ENCODE data around the gene CFP.
"Not testable (repeated sequence)": the region's sequence is repeated elsewhere in the genome, so short reads cannot be mapped to it uniquely, and the experiment has no call there.

The CFP gene

DNA sequence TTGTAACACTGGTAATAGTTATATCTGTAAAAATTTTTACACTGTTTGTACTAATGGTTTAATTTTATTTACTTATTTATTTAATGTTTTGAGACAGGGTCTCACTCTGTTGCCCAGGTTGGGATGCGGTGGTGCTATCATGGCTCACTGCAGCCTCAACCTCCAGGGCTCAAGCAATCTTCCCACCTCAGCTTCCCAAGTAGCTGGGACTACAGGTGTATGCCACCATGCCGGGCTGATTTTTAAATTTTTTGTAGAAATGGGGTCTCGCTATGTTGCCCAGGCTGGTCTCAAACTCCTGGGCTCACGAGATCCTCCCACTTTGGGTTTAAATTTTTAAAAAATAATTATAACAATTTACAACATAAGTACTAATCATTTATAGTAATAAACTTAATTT is 26.6 kb downstream of the CFP start:
- not testable (repeated sequence) for ATAC-seq

DNA sequence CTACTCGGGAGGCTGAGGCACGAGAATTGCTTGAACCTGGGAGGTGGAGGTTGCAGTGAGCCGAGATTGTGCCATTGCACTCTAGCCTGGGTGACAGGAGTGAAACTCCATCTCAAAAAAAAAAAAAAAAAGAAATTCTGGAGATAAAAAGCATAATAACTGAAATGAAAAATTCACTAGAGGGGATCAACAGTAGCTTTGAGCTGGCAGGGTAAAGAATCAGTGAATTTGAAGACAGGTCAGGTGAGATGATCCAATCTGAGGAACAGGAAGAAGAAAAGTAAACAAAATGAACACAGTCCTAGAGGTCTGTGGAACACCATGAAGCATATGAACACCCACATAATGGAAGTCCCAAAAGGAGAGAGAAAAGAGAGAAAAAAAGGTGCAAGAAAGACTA is 32.5 kb downstream of the CFP start:
- no peak for ATAC-seq

DNA sequence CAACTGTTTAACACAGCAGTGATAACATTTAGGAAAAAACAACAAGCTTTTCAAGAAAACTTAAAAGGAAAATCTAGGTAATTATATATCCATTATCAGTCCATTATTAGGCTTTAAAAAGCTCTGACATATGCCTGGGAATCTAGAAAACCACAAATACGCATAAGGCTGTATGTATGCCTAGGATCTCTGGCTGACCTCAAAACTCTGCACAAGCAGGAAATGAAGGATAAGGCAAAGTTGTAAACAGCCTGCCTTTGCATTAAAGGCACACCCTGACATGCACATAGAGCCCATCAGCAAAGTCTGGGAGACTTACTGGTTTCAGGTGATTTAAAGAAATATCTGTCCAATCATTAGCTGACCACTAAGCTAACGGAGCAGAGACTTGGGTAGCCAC is 33.5 kb downstream of the CFP start:
- no peak for ATAC-seq

DNA sequence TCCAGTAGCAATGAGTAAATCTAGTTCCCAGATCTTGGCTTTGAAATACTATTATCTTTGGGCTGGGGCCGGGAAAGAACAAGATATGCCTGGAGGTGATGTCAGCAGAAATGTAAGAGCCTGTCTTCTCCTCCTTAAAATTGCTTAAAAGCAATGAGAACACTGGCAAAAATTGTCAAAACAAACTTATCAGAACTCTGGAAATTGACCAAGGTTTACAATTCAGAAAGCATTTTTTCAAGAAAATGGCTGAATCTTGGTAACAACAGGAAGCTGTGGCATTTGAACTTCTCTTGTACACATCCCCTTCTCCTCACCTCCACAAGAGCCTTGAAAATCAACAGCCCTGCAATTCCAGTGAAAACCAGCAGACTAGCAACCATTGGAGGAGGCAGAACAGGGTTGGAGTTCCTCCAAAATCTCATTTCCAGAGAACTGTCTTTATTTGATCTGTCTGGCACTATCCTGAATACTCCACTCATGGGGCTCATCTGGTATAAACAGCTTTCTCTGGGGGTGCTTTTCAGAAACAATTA is 33.9 kb downstream of the CFP start:
- no peak for ATAC-seq

DNA sequence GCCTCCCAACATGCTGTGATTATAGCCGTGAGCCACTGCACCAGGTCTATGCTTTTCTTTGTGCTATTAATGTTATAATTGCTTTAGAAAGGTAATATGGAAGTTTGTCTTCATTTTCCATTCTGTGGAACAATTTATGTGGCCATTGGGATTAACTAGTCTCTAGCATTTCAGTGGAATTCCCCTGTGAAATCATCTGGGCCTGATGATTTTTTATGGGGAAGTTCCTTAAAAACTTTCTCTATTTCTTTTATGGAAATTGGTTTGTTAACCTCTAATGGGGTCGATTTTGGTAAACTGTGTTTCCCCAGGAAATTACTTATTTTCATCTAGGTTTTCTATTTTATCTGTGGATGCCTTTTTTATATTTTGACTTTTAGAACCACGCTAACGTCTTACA is 36.2 kb downstream of the CFP start:
- ATAC-seq, result no peak

DNA sequence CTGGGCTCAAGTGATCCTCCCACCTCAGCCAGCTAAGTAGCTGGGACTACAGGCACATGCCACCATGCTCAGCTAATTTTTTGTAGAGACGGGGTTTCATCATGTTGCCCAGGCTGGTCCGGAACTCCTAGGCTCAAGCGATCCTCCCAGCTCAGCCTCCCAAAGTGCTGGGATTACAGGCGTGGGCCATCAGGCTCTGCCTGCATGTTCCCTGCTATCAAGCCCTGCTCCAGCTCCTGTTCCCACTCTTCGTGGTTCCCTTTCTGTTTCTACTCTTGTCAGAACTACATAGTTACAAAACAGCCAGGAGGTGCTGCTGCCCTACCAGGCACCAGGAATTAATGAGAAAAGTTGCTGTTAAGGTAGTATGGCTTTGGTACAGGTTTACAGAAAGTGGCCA is 38.7 kb downstream of the CFP start:
- no peak for ATAC-seq

DNA sequence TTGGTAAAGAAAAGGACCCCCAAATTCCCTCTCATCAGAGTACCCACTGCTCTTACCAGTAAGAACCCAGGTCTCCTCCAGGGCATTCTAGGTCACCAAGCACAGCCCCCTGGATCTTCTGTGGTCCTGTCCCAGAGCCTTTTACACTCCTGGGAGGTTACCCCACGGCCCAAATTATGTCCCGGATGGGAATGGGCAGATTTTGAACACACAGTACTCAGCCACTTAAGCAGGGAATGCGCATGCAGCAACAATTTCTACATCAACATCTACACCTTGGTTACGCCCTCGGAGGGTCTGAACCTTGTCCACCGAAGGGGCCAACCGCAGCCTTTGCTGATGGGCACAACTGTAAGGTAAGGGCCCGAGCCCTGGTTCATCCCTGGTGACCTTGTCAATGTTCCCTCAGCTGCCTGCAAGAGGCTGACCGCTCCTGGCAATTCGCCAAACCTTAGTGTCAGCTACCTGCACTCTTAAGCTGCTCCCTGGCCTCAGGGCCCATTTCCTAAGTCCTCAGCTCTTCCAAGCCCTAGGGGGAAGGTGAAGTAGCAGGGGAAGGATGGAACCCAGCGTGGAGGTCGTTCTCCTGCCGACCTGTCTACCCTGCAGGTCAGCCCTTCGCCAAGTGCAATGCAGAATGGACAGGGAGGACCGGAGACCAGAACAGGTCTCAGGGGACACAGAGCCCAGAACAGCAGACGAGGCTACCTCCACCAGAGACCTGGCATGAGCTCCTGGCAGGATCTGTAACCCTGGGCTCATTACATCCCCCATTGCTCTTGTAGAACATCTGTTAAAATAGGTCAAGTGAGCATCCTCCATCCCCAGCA is 41.6 kb downstream of the CFP start:
- ATAC-seq, result no peak

DNA sequence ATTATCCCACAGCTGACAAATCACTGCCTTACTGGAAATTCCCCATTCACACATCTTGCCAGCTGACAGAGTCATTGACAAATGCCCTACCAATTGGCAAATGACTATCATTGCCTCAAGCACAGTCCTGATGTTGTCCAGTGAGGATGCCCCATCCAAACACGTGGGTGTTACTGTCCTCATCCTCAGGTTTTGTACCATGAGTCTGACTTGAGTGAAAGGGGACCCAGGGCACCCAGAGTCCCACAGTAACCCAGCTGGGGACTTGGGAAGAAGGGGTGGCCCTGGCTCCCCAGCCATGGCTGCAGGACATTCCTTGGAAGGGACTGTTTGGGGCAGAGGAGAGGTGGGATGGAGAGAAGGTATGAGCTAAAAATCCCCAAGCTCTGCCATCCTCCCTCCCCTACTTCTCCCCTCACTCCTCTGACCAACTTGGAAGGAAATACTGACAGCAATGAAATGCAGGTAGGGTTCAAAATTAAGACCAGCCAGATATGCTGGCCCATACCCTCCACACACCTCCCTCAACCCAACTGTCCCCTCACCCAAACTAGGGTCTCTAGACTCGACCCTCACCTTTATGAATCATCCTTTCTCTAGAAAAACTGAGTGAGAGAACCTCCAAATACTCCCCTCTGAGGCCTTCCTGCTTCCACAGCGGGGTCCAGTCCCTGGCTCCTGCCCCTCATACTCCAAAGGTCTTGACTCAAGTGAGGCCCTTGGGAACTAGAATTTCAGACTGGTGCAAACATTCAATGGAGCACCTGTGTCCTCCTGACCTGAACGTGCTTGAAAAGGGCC is 42.4 kb downstream of the CFP start:
- no peak for ATAC-seq

DNA sequence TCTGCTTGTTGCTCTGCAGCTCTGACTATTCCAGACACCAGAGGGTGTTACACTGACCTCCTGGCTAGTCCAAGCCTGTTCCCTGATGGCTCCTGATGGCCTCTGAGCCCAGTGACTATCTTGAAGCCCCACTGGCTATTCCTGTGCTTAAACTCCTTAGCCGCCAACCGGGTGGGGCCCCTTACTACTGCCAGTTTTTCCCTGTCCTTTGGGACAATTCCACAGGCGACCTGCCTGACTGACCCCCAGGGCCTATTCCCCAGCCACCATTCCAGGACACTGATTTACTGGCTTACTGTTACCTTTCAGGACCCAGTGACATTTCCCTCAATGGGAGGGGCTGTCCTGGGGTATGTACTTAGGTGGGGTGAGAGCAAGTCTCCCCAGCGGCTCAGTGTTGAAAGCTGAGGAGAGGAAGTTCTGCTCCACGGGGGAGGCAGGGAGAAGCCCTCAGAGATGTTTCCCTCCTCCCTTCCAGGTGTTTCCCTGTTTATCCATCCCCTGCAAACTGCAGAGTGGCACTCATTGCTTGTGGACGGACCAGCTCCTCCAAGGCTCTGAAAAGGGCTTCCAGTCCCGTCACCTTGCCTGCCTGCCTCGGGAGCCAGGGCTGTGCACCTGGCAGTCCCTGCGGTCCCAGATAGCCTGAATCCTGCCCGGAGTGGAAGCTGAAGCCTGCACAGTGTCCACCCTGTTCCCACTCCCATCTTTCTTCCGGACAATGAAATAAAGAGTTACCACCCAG is 43.5 kb downstream of the CFP start:
- ATAC-seq, result no peak

DNA sequence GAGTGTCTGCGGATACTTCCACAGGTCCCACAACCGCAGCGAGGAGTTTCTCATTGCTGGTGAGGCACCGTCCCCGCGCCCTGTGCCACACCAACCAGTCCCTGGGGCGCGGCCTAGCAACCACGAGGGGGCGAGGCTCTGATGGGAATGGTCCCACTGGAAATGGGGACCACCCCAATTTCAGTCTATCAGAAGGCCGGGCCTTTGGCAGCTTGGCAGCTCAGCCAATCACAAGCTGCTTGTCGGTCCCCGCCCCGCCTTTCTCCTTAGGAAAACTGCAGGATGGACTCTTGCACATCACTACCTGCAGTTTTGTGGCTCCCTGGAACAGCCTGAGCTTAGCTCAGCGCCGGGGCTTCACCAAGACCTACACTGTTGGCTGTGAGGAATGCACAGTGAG is 44.5 kb downstream of the CFP start:
- ATAC-seq, result no peak

DNA sequence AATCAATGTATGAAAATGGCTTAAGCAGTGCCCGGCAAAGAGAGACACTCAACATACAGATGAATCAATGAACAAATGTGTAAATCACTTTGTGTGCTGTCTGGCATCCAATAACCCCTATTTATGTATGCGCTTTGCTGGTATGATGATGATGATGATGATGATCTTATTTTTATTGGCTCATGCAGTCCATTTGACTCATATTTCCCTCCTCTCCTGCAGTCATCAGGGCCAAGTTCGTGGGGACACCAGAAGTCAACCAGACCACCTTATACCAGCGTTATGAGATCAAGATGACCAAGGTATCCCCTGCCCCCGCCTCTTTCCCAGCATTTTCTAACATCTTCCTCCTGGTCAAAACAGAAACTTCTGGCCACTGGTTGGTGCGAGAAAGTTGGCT is 45.0 kb downstream of the CFP start:
- no peak for ATAC-seq

DNA sequence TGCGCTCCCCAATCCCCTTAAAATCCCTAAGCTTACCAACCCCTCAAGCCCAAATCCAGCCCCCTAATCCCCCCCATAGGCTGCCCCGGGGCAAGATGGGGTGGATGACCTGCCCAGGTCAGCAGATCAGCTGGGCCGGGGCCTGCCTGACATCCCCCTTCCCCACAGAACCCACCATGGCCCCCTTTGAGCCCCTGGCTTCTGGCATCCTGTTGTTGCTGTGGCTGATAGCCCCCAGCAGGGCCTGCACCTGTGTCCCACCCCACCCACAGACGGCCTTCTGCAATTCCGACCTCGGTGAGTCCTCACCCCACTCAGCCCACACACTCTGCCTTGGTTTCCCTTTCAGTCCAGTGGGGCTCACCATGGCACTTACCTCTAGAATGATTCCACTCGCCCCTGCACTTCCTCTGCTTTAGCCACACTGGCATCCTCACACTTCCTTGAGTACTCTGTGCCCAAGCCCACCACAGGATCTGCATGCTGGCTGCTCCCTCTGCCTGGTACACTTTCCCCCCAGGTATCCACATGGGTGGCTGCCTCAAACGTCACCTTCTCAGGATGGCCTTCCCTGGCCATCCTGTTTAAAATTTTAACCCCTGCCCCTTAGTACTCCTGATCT is 46.4 kb downstream of the CFP start:
- ATAC-seq, result no peak

DNA sequence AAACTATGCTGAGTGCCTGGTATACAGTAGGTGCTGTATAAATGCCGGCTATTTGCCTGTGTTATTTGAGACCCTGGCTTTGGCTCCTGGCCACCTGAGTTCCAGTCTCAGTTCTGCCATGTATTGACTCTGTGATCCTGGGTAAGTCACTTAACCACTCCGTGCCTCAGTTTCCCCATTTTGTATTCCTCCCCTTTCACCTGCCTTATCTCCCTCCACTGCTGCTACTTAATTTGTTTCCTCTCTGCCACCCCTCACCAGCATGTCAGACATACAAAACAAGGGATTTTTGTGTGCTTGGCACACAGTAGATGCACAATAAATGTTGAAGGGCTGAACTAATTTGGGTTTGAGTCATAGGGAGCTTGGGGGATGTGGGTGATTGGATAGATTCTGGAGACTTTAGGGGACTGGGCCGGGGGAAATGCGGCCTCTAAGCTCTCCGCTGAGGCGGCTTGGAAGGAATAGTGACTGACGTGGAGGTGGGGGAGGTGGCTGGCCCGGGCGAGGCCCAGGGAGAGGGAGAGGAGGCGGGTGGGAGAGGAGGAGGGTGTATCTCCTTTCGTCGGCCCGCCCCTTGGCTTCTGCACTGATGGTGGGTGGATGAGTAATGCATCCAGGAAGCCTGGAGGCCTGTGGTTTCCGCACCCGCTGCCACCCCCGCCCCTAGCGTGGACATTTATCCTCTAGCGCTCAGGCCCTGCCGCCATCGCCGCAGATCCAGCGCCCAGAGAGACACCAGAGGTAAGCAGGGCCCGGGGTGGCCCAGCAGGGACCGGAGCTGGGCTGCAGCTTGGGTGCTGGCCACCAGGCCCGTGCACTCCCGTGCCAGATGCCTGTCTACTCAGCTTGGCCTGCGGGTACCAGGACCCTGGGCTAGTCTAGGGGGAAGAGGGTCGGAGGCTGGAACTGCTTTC is 47.7 kb downstream of the CFP start, which contains the start of gene TIMP1:
TSS of gene TIMP1 (plus strand) at position 706 of the 917 bp plus-strand sequence. CDS start 980 bp downstream, outside the sequence.
- ATAC-seq, result peak; percentile 84 to 85

DNA sequence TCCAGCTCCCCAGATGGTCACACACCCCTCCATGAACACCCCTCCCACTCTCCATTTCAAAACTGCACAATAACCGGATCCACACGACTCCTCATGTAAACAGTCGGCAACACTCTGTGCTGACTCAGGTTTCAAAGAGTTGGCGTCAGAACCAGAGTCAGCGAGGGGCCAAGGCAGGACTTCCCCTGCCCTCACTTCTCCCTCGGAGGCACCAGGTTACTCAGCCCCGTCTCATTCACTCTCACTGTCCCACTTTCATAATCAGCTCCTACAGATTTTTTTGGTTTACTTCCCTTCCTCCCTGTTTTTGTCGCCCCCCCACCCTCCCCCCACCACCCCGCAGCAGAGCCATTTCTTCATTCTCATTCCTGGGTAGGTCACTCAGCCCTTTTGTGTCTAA is 50.2 kb downstream of the CFP start:
- ATAC-seq, result peak; percentile 76 to 82

DNA sequence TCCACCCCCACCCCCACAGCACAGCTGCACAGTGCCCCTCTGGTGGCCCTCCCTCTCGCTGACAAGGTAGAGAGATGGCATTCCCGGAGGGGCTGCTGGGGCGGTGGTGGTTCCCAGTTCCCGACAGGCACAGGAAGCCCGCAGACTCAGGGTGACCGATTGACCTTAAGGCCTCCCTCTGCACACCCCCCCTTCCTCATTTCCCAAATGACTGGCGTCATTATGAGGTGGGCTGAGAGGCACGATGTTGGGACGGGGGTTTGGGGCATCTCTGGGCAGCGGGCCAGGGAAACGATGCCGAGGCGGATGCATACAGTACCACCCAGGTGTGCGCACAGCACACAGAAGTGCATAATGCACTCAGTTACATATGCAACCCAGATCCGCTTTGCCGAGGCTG is 51.0 kb downstream of the CFP start:
- no peak for ATAC-seq

DNA sequence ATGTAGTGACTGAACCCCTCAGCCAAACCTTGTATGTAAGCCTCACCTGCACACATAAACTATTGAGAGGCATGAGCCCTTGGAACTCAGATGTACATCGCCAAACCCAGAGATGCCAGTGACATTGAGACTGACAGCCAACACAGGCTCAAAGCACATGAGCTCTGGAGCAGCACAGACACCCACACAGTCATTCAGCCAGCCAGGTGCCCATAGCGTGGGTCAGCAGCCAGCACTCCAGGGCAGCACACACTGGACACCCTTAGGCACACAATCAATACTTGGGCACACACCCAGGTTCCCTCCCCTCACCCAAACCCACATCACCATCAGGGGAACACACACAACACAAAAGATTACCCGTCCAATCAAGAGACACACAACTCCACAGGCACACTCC is 51.8 kb downstream of the CFP start:
- no peak for ATAC-seq

DNA sequence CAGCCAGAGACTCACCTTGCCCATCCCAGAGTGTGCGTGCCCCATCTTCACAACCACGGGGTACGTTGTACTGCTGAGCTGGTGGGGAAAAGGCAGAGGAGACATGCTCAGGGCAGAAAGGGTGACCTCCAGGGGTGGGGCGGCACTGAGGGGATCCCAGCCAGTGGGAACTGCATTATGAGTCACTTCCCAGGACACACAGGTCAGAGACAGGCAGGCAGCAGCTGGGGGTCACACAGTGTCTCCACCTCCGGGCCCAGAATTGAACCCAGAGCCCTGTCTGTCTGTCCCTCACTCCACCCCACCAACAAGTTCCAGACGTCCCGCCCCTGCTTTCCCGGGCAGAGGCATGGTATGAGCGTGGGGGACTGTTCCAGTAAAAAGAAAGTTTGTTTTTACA is 52.3 kb downstream of the CFP start:
- ATAC-seq, result no peak

DNA sequence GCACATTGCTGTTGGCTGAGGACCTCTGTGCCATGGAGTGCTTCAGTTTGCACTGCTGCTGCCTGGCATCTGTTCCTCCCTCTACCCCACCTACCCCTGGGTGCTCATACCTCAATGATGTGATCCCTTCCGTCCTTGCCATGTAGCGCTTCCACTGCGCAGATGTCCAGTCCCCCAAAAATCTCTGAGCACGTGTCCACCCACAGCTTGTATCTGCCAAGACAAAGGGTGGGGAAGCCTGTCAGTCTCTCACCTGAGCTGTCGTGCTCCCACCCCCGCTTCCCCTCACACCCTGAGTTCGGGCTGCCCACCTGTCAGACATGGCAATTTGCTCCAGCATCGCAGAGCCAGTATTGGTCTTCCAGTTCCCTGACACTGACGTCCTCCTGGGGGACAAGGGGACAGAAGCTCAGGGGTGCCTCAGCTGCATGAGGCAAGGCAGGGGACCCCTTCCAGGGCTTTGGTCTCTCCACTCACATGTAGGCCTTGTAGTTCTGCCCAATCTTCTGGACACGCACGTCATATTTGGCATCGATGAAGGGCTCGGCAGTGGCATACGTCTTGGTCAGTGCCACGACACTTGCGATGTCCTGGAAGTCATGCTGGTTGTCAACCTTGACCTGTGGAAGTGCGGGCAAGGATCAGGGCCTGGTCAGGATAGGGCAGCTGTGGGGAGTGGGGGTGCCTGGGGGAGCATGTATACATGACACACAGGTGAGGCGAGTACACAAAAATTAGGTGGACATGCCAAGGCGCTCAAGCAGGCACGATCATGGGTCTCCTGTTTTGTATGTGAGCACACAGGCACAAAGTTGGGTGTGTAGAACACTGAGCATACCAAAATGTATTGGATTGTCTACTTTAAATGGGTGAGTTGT is 53.5 kb downstream of the CFP start:
- no peak for ATAC-seq

DNA sequence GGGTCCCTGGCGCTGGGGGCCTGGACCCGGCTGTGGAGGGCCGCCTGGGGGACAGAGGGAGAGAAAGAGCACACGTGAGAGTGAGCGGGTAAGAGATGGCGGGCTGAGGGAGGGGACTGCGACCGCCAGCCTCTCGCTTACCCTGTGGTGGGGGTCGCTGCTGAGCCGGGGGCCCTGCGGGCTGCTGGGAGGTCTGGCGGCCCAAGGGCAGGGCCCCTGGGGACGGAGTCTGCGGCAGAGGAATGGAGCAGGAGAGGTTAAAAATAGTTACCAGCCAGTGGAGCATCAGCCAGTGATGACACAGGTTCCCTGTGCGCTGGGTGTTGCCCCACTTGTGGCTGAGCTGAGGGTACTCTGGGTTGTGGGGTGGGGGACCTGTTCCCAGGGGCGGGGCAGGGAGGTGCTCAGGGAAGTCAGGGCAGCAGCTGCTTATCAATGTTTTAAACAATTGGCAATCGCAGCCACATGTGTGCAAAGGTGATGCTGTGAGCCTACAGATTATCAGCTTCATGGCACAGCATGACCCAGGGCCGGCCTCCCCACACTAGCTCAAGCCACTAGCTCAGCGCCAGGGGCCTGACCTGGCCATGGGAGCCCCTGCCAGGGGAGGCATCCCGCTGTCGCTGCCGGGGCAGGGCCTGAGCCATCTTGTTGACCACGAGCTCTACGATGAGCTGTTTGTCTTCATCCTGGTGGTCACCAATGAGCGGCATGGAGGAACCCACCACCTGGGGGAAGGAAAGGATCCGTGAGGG is 55.0 kb downstream of the CFP start:
- ATAC-seq, result no peak

DNA sequence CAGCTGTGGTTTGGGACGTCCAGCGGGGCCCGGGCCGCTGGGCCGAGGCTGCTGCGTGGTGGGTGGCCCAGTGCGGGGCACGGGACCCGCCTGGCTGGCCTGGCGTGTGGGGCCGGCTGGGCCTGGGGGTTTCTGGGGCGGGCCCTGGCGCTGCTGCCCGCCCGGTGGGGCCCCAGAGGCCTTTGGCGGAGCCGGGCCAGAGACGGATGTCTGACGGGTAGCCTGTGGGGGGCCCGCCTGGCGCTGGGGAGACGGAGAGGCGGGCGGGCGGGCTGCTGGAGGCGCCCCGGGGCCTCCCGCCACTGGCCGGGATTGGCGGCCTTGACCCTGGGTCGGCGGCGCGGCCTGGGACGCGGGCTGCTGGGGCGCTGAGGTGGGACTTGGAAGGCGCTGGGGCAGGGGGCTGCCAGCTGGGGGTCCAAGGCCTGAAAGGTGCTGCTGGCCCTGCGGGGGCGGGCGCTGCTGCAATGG is 55.6 kb downstream of the CFP start:
- no peak for ATAC-seq
